ENCODE measurements around the gene CDC6. TPM values are rescaled to one million over a fixed set of nuclear protein-coding genes. Genes with fewer than 3 reads are reported as not detected.

CDC6 gene
- total and polyA plus RNA-seq, 2 donors (not counting 3 experiments of a cell fraction or from before 2014, with no cell fraction given), result 15.5 to 55.2 TPM

GRCh38 chr17:40278414-40278813 lies 9.3 kb upstream of the CDC6 start:
- Histone ChIP-seq H3K79me2 (ENCODE audit: control insufficient read depth, insufficient read depth, low read length) (no peaks in the 10 kb centered on the region), H3K4me3 (replicated peaks in 1 of 3; ENCODE audit: insufficient read depth in 1 of 3, low read depth in 1 of 3, low read length in 3 of 3) (no peak overlapping the region), H3K27me3 (ENCODE audit: control insufficient read depth in 2 of 2, insufficient read depth in 2 of 2, low read length in 2 of 2) (no peaks in the 10 kb centered on the region), H3K4me2 (ENCODE audit: insufficient read depth, low read length) (no peak overlapping the region), H3K4me1 (ENCODE audit: control insufficient read depth, extremely low read depth, insufficient read depth, low read length) (peaks cover 3% of the 10 kb centered on the region), H3K36me3 (ENCODE audit: control insufficient read depth in 2 of 2, extremely low read depth in 1 of 2, insufficient read depth in 2 of 2, low read length in 2 of 2) (peaks cover 10 to 35% of the 10 kb centered on the region in 2 experiments), H3K27ac (ENCODE audit: insufficient read depth, low read depth, low read length) (no peak overlapping the region), H3K9me1 (replicated peaks; ENCODE audit: control insufficient read depth, extremely low read depth, insufficient read depth, low read length) (no peaks in the 10 kb centered on the region), H3K9ac (replicated peaks; ENCODE audit: extremely low read depth, insufficient read depth, low read length) (no peak overlapping the region), H4K20me1 (replicated peaks; ENCODE audit: control insufficient read depth, extremely low read depth, insufficient read depth, low read length) (no peaks in the 10 kb centered on the region), H2AFZ (ENCODE audit: low read depth, low read length) (no peak overlapping the region), H3K9me3 (replicated peaks; ENCODE audit: control insufficient read depth, insufficient read depth, low read length) (no peaks in the 10 kb centered on the region)
- FAIRE-seq (no peak), DNase-seq (ENCODE audit: low read depth, low spot score) (no peak)
- dilution Hi-C loops (cut with MboI; ENCODE audit: extremely low pct_ligation_motif_present, low sequenced_read_pairs), result no loop called here
- no TSS peak for BruUV-seq (replicated peaks)
- intact Hi-C loops (cut with micrococcal nuclease), result loop anchor here (10.0 kb wide), 1 partner anchor 746 kb away; the partner anchor contains the start of gene KRTAP1-5
- ChIA-PET CTCF (no interaction called here), POLR2A (no interaction called here)
- TF ChIP-seq EZH2 (IDR thresholded peaks at IDR 0.05; ENCODE audit: borderline replicate concordance, low read depth, low read length, severe bottlenecking) (no peak), GATA2 (IDR thresholded peaks at IDR 0.05; ENCODE audit: insufficient read depth, insufficient read length, low read depth, low read length) (no peak), POLR2A (IDR thresholded peaks at IDR 0.05; ENCODE audit: low read depth, low read length) (no peak), POLR2AphosphoS5 (IDR thresholded peaks at IDR 0.05; ENCODE audit: insufficient read depth, low read depth, low read length) (no peak), FOS (IDR thresholded peaks at IDR 0.05; ENCODE audit: borderline replicate concordance, insufficient read depth, low read length) (no peak), JUN (IDR thresholded peaks at IDR 0.05; ENCODE audit: borderline replicate concordance, insufficient read depth, insufficient read length, low read depth) (no peak), MYC (IDR thresholded peaks at IDR 0.05; ENCODE audit: low read depth, low read length) (no peak)
- TF ChIP-seq, protein P1, sequence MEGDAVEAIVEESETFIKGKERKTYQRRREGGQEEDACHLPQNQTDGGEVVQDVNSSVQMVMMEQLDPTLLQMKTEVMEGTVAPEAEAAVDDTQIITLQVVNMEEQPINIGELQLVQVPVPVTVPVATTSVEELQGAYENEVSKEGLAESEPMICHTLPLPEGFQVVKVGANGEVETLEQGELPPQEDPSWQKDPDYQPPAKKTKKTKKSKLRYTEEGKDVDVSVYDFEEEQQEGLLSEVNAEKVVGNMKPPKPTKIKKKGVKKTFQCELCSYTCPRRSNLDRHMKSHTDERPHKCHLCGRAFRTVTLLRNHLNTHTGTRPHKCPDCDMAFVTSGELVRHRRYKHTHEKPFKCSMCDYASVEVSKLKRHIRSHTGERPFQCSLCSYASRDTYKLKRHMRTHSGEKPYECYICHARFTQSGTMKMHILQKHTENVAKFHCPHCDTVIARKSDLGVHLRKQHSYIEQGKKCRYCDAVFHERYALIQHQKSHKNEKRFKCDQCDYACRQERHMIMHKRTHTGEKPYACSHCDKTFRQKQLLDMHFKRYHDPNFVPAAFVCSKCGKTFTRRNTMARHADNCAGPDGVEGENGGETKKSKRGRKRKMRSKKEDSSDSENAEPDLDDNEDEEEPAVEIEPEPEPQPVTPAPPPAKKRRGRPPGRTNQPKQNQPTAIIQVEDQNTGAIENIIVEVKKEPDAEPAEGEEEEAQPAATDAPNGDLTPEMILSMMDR (IDR thresholded peaks at IDR 0.05; ENCODE audit: extremely low read depth in 1 of 2, insufficient read depth in 1 of 2, low read depth in 1 of 2, low read length in 2 of 2), result no peak
- TF ChIP-seq, protein P2, sequence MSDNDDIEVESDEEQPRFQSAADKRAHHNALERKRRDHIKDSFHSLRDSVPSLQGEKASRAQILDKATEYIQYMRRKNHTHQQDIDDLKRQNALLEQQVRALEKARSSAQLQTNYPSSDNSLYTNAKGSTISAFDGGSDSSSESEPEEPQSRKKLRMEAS (IDR thresholded peaks at IDR 0.05; ENCODE audit: insufficient read depth, insufficient read length), result no peak

Data from endothelial cell of umbilical vein (primary cell).